Activated CD4-positive, alpha-beta T cell treated with anti-CD3 and anti-CD28 coated beads, Interleukin-2, amount 50 U/mL, for 48 hours (primary cell): ENCODE data around the gene AGAP1.

Experiments used
- DNase-seq, 2 experiments: peaks; one replicate each; pipeline ENCODE4 v3.0.0-alpha.2; 2020

AGAP1 gene

DNA sequence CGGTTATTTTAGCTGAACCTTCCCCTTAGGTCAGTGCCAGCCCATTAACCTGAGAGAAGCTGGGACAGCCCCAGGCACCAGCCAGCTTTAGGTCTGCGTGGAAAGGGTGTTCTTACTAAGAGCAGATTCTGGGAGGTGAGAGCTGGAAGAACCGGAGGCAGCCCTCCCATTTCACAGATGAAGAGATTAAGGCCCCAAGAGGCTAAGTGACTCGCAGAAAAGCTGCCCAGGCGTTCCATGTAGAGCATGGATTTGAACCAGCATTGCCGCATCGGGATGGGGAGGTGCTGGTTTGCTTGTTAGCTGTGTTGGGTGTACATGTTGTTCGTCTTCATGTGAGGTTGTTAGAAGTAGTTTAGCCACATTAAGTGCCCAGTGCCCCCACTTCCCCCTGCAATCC lies 203.2 kb downstream of the AGAP1 start:
- no peak for DNase-seq

DNA sequence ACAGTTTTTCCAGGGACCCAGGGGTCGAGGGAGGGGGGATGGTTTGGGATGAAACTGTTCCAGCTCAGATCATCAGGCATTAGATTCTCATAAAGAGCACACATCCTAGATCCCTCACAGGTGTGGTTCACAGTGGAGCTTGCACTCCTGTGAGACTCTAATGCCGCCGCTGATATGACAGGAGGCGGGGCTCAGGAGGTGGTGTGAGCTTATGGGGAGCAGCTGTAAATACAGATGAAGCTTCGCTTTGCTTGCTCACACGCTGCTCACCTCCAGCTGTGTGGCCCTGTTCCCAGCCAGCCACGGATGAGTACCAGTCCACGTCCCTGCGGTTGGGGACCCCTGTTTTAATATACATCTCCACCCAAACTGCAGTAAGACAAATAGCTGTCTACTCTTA lies 204.2 kb downstream of the AGAP1 start:
- DNase-seq = no peak

DNA sequence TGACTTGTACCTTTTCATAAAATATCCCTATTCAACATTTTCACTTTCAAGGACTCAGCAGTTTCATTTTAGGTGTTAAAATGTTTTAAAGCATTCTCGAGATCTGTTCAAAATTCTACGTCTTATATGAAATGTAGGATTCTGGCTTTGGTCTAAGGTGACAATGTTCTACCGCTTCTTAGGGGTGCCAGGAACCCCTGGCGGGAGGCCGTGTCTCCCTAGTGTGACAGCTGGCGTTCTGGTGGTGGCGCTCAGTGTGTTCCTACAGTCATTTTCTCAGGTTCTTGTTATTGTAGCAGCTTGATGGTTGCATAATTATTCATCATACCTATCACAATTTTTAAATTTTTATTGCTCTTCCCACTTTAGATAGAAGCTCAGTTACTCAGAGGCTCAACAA lies 204.6 kb downstream of the AGAP1 start:
- no peak for DNase-seq

DNA sequence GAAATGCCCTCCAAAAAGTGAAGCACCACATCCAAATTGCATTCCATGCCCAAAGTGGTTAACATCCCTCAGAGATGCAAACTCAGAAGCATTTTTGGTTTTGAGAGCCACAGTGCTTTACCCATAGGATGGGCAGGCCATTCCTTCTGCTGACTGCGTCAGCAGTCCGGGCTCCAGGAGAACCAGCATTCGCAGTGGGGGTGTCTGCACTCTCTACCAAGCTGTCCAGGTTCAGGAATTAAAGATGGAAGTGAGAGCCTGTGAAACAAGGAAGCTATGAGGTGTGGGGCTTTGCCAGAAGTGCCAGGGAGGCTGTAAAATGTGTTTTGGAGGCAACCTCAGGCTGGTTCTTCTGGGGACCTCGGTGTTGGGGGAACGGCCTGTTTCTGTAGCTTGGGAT lies 205.7 kb downstream of the AGAP1 start:
- DNase-seq = no peak

DNA sequence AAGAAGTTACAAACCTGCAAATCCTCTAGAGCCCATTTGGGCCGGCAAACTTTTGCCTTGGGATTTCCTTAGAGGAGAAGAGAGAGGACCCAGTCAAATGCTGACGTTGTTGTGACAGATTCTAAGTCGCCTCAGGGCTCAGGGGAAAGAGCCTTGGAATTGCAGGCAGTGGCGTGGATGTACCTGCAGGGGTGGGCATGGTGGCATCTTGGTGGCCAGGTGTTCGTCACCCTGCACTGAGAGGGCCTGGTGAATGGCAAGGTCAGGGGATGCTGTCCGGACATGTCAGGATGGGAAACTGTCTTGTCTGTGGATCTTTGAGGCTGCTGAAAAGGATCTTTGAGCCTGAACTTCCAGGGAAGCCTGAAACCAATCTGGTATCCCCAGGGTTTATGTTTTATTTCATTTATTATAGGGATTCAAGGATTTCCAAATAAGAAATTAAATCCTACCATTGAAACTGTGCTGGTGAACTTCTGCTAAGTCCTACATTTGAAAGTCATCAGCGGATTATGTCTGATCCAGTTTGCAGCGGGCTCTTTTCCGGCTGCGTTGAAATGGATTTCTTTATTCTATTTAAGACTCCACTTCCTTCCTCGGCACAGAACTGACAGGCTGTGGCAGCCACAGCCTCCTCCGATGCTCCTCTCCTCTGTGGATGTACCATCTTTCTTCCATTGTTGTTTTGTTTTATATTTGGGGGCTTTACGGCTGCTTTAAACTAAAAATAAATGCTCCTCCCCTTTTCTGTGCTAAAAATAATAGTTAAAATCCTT lies 207.6 kb downstream of the AGAP1 start:
- no peak for DNase-seq

DNA sequence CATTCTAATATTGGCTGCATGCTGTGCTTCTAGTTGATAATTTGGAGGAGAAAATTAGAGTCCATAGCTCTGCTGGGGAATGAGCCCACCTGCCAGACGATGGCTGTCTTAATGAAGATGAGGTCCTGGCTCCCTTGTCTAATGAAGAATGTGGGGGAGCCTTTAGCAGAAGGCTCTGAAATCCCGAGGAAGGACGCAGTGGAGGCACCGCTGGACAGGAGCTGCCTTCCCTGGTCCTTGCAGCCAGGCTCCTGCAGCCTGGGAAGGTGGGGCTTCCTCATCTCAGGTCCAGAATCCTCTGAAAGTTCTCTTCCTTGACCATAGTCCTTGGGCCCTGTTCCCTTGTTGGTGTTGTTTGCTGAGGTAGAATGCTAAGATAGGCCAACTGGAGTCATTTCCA lies 208.3 kb downstream of the AGAP1 start:
- no peak for DNase-seq

- no peak for DNase-seq
Measured at GRCh38 chr2:235703711-235704295, 210.0 kb downstream of the AGAP1 start.

DNA sequence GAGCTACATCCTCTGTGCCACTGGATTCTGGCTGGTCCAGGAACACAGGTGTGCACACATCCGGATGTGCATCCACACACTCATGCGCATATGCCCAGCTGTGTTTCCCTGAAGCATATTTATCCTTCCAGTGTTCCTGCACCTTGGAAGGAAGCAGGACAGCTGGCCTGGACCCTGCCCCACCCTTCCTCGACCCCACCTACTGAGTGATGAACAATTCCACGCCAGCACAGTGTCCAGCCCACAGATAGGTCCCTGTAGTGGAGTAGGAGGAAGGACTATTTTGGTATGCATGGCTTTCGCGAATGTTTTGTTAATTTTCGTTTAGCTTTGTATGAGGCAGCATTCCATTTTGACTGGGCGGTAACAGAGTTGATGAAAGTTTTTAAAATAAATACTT lies 211.5 kb downstream of the AGAP1 start:
- no peak for DNase-seq

- DNase-seq = no peak
Measured at GRCh38 chr2:235706506-235706905, 212.7 kb downstream of the AGAP1 start.

DNA sequence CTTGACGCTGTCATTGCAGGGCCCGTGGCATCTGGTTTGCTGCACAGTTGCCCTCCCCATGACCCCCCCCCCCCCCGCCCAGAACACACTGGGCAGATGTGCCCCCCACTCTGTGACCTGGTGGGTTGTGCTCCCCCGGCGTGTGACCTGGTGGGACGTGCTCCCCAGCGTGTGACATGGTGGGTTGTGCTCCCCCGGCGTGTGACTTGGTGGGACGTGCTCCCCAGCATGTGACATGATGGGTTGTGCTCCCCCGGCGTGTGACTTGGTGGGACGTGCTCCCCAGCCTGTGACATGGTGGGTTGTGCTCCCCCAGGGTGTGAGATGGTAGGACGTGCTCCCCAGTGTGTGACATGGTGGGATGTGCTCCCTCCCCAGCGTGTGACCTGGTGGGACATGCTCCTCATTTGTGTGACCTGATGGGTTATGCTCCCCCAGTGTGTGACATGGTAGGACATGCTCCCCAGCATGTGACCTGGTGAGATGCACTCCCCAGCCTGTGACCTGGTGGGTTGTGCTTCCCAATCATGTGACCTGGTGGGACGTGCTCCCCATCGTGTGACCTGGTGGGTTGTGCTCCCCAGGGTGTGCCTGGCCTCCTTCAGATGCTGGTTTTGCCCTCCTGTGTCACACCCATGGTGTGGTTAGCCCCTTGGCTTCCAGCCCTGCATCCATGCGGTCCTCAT lies 213.7 kb downstream of the AGAP1 start:
- DNase-seq = no peak

DNA sequence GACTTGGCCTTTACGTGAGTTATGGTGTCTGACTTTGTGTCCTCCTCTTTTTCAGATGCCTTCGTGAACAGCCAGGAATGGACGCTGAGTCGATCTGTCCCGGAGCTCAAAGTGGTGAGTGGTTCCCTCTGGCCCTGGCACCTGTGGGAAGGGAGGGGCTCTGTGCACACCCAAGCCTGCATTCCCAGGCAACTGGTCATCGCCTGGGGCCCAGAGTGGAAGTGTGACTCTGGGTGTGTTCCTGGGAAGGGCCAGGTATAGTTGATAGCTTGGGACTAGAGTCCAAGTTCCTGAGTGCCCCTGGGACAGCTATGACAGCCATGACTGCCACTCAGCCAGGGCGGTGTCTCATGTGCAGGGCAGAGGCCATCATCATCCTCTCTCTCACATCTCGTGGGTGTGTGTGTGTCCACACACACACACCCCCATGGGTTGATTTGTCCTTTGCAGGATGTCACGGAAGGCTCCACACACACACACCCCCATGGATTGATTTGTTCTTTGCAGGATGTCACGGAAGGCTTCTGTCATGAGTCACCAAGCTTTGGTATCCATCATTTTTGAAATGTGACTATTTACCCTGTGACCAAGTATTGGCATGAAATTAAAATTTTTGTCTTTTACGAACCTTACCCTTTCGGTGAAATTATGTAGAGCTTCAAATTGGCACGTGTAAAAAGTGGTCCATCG lies 215.4 kb downstream of the AGAP1 start:
- DNase-seq = no peak

DNA sequence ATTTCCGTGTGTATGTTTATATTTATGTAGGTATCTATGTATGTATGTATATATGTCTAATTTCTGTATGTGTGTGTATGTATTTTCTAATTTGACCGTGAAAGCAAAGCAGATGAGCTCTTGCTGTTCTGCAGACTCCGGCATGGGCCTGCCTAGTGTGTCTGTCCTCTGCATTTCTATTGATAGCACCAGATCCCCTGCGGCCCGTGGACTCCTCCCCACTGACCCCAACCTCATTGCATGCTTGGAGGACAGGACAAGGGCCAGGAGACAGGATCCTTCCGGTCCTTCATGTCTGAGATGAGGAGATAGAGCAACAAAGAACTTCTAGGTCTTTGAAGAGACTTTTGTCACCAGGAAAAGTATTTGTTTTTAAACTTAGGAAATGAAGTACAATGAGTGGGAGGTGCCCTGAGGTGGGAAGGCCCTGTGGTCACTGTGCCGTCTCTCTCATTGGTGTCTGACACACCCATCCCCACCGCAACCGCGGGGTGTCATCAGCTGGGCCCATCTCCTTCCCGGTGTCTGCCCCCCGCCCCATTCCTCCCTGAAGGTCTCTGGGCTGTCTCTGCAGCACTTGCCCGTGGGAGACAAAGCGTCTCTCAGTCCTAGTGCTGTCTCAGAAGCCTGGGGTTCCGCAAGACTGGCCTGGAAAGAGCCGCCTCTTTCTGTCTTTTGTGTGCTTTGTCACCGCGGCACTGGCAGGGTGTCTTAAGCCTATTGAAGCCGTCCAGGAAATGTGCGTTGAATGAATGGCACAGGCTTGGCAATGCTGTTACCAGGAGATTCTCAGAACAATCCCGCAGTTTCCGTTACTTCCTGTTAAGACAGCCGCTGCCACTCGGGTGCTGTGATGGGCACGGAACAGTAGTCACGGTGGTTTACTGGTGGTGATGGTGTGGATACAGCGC lies 216.4 kb downstream of the AGAP1 start:
- no peak for DNase-seq

GRCh38 chr2:235710933-235711332 lies 217.1 kb downstream of the AGAP1 start:
- DNase-seq = no peak

GRCh38 chr2:235711527-235711926 lies 217.7 kb downstream of the AGAP1 start:
- DNase-seq = no peak

GRCh38 chr2:235712176-235712575 lies 218.3 kb downstream of the AGAP1 start:
- DNase-seq = no peak

GRCh38 chr2:235713189-235713588 lies 219.3 kb downstream of the AGAP1 start:
- DNase-seq = no peak

GRCh38 chr2:235715601-235716000 lies 221.8 kb downstream of the AGAP1 start:
- DNase-seq = no peak

DNA sequence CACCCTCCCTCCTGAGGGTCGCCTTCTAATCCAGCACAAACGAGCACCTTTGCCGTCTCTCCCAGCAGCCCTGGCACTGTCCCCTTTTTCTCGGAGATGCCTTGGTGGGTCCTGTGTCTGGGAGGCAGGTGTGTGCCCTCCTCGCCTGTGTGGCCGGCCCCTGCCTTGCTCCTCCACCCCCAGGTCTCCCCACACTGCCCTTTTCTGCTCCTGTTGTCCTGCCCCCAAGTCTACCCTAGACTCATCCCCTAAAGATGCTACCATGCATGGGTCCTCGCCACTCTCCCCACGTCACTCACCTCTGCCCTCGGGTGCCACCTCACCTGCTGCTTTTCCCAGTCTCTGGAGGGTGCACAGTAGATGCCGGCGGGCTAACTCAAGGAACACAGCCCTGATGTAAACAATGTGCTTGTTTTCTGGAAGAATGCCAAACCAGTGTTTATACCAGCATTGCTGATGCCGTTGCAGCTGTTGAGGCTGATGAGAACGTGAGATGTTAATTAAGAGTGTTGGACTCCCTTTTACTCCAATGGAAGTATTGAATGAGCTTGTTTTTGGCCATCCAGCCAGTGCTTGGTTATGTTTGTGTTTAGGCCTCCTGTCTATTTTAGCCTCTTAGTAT lies 223.1 kb downstream of the AGAP1 start:
- no peak for DNase-seq

DNA sequence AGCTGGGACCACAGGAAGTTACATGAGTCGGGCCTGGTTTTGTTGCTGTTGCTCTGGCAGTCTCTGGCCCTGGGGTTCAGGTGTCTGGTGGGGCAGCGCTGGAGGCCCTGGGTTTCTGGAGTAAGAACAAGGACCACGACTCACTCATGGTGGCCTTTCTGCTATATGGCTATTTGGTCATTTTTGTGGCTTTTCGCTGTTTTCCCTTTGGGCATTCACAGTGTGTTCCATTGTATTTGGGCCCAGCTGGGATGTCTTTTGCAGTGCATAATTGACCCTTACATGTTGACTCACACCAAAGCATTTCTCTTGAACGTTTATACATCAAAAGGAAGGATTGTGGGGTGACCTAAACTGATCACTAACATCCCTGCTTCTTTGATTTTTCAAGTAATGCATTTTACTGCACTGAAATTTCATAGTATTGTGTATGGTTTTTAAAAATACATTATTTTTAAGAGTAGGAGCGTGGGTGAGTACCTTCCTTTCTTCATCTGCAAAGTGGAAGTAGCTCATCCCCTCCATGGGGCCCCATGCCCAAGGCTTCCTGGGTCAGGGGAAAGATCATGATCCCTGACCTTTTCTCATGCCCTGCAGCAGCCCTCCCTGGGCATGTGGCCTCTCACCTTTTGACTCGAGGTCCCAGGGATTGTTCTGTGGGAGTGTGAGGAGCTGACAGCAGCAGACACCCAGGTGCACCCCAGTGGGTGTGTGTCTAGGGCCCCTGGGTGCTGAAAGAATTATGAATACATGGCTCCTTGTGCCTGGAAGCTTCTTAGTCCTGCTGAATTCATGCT lies 225.5 kb downstream of the AGAP1 start:
- DNase-seq = no peak

DNA sequence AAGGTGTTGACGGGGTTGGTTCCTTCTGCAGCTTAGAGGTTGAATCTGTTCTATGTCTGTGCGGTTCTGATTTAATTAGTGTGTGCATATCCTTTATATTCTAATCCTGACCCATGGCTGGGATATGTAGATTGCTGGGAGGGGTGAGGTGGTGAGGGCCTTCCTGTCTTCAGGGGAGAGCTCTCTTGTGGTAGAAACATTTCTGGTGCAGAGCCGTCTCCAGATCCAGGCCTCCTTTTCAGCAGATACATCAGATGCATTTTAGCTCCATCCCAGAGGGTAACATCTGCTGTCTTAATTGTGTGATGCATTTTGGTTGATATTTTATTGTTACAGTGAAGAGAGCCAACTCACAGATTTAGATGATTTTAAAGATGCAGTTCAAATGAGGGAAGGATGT lies 227.8 kb downstream of the AGAP1 start:
- DNase-seq = no peak

DNA sequence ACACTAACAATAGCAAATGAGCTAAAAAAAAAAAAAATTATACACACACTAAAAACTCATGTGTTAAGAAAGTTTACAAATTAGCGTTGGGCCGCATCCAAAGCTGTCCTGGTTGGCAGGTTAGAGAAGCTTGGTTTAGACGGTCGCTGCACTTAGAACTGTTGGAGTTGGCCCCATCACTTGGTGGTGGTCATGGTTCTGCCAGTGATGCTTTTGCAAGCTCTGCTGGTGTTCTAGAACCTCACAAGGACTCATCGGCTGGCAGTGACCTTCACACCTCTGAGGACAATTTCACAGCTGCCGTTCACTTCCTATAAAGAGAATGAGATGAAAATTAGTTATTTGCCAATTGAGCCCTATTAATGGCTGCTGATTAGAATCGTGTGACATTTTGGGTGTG lies 229.0 kb downstream of the AGAP1 start:
- DNase-seq = no peak
